H1 (cell line): ENCODE results near the gene MRPL3.

Experiments used
- EZH2 ChIP-seq: fragments of 200-600 bp; sonication (generic); IDR thresholded peaks from 2 replicates; pipeline ENCODE4 v1.7.1; 2012; ENCODE audit warnings: low read depth, mild to moderate bottlenecking, moderate library complexity, low read length, inconsistent platforms; ENCODE audit not compliant: severe bottlenecking
- JUN ChIP-seq: IDR thresholded peaks from 2 replicates; pipeline ENCODE4 v1.6.1; 2011; ENCODE audit warnings: low read depth, mild to moderate bottlenecking, improper control_type of control experiment, low read length
- RNF2 ChIP-seq: fragments of 200-900, 300-1000 bp; sonication (generic); IDR thresholded peaks from 2 replicates; pipeline ENCODE4 v1.7.1; 2016; ENCODE audit warnings: borderline replicate concordance, low read depth, mild to moderate bottlenecking, antibody characterized with exemption, low read length; ENCODE audit not compliant: poor library complexity, severe bottlenecking; ENCODE audit errors: missing control alignments
- SAP30 ChIP-seq: fragments of 300-600 bp; sonication (generic); IDR thresholded peaks from 2 replicates; pipeline ENCODE4 v1.7.1; 2012; ENCODE audit warnings: low read length, moderate library complexity, mild to moderate bottlenecking, inconsistent platforms; ENCODE audit not compliant: insufficient read depth, insufficient replicate concordance
- SIX5 ChIP-seq: IDR thresholded peaks from 2 replicates; pipeline ENCODE4 v1.6.1; 2011; ENCODE audit warnings: mild to moderate bottlenecking, low read depth, low read length
- TAF1 ChIP-seq: IDR thresholded peaks from 2 replicates; pipeline ENCODE4 v1.6.1; 2011; ENCODE audit warnings: mild to moderate bottlenecking, low read depth, low read length
- TF ChIP-seq, protein P1 (sequence below): IDR thresholded peaks from 2 replicates; pipeline ENCODE4 v1.6.1; 2011; ENCODE audit warnings: low read length, improper control_type of control experiment

DNA sequence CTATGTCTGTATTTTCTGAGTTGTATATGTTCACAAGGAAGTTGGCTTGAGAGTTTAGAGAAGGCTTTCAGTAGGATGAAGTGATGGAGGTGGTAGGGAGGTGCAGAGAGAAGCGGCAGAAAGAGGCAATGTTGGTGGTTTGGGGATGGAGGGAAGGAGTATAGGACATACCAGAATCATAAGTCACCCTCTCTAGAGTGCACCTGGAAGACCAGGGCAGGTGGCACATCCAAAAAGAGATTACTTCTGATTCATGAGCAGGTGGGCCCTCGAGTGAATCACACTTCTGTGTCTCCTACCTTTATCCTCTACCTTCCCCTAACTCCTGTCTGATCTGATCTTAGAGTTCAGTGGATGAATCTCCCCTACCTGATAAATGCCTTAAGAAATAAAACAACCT is 41.8 kb upstream of the MRPL3 start:
- TF ChIP-seq EZH2 (no peak), TAF1 (no peak), SIX5 (no peak), SAP30 (no peak), JUN (no peak), RNF2 (no peak)
- TF ChIP-seq, protein P1, sequence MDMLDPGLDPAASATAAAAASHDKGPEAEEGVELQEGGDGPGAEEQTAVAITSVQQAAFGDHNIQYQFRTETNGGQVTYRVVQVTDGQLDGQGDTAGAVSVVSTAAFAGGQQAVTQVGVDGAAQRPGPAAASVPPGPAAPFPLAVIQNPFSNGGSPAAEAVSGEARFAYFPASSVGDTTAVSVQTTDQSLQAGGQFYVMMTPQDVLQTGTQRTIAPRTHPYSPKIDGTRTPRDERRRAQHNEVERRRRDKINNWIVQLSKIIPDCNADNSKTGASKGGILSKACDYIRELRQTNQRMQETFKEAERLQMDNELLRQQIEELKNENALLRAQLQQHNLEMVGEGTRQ = no peak
